Activated CD4-positive, CD25-positive, alpha-beta regulatory T cell treated with anti-CD3 and anti-CD28 coated beads, Interleukin-2, amount 50 U/mL, for 72 hours (primary cell): ENCODE results near the gene NBEA.
"Not testable (repeated sequence)": the region's sequence is repeated elsewhere in the genome, so short reads cannot be mapped to it uniquely, and the experiment has no call there.

Experiments
- DNase-seq: peaks from one replicate; pipeline ENCODE4 v3.0.0; 2021

The NBEA gene

GRCh38 chr13:35093356-35093755 is 151.3 kb downstream of the NBEA start:
- DNase-seq, result no peak

GRCh38 chr13:35106771-35107170 is 164.7 kb downstream of the NBEA start:
- not testable (repeated sequence) for DNase-seq

DNA sequence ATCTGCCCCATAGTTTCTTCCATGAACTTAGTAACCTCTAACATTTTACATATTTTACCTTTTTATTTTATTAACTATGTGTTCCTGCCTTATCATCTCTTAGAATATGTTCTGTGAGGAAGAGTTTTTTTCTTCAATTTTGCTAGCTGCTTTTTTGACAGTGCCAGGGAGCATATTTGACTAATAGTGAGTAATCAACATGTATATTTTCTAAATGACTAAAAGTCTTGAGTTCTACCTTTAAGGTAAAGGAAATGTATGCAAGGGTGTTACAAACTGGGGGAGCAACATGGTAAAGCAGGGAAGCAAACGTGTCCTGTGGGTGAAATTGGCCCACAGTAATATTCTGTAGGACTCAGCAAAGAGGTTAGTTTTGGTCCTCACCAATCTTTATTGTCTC is 165.5 kb downstream of the NBEA start:
- no peak for DNase-seq

DNA sequence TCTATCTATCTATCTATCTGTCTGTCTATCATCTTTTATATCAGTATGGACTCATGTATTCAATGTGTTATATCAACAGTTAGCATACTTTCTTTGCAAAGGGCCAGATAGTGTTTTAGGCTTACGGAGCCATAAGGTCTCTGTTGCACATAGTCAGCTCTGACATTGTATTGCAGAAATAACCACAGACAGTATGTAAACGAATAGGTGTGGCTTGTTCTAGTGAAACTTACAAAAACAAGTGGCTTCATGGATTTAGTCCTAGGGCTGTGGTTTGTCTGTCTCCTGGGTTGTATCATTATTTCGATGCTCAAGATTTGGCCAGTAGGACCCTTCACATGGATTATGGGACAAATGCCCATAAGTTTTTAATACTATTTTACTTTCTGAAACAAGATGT is 171.5 kb downstream of the NBEA start:
- DNase-seq, result not testable (repeated sequence)

- no peak for DNase-seq
Observed at GRCh38 chr13:35127466-35127865, 185.4 kb downstream of the NBEA start.

- no peak for DNase-seq
Observed at GRCh38 chr13:35129500-35129899, 187.4 kb downstream of the NBEA start.

- no peak for DNase-seq
Observed at GRCh38 chr13:35131471-35131870, 189.4 kb downstream of the NBEA start.

DNA sequence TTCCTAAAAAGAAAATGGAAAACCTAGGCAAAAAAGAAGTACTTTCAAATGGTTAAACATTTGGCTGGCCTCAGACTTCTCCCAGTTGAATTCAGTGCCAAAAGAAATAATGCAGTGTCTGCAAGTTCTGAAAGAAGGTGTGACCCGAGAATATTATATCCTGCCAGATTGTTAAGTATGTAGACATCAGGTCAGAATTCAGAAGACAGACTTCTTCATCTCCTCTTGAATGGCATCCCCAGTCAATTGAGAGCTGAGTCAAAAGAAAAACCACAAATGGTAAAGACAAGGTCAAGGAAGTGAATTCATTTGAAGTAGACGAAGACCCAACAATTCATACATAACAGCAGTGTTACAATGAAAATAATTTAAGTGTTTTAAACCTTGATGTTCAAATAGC is 194.5 kb downstream of the NBEA start:
- no peak for DNase-seq

GRCh38 chr13:35139591-35139990 is 197.5 kb downstream of the NBEA start:
- DNase-seq, result no peak

- no peak for DNase-seq
Observed at GRCh38 chr13:35140321-35140720, 198.3 kb downstream of the NBEA start.

GRCh38 chr13:35140831-35141230 is 198.8 kb downstream of the NBEA start:
- no peak for DNase-seq

- no peak for DNase-seq
Observed at GRCh38 chr13:35143123-35143522, 201.1 kb downstream of the NBEA start.

DNA sequence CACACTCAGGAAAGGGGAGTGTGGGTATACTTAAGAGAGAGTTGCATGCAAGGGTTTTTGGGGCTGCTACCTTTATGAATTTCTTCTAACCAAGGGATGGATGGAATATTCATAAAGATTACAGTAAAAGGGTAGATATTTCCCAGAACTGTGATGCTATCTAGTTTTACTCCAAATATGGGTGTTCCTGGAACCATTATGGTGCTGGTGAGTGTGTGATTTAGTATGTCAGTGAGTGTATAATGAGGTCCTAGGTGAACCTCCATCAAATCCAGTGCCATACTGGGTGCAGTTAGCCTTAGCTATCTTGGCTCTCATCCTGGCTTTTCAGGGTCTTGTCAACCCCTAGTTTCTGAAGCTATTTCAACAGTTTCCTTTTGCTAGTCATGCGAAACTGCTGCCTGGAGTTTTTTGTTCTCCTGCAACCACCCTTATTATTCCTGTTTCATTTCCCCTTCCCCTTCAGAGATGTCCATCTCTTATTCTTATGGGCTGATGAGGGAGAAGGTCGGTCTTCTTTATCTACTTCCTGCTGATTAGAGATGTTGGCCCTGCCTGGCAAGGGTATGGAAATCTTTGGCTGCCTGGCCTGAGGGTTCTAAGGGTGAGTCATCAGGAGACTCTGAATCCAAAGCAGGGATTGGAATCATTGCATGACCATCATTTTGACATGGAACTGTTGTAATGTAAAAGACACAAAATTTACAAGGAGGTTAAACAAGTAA is 202.3 kb downstream of the NBEA start:
- DNase-seq, result no peak

- no peak for DNase-seq
Observed at GRCh38 chr13:35146686-35147085, 204.6 kb downstream of the NBEA start.

DNA sequence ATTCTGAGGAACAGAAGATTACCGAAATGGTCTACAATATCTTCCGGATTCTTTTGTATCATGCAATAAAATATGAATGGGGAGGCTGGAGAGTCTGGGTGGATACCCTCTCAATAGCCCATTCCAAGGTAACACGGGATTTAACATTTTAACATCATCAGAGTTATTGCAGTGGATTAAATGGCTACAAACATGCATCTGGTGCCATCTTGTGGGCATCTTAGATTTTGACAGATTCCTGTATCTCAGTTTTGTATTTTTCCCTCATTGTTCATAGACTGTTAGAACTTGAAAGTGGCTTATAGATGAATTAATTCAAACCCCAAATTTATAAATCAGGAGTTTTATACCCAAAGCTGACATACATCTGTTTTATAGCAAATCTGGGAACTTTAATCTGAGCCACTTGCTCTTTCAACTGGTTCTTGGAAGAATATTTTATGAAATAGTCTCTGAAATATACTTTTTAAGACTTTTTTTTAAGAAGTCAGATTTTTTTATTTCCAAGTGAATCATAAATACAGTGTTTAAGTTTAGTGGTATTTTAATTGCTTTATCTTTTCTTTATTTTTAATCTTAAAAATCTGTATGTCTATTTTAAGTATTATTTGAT is 215.2 kb downstream of the NBEA start:
- DNase-seq, result no peak

- no peak for DNase-seq
Observed at GRCh38 chr13:35159041-35159440, 217.0 kb downstream of the NBEA start.

DNA sequence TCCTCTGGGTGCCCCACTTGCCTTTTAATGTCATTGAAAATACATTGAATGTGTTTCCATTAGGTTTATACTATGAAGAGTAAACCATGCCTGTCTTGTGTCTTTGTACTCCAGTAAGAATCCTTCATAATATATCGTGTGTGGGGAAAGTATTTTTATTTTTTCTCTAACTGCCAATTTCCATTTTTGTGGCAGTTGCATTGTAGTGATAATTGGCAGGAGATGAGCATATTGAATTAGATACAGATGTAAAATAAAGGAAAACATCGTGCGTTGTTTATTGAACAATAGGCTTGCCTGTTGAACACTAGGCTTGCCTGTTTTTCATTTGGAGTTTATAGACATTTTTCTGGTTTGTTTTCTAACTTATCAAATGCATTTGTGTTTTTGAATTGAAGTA is 218.8 kb downstream of the NBEA start:
- DNase-seq, result no peak

DNA sequence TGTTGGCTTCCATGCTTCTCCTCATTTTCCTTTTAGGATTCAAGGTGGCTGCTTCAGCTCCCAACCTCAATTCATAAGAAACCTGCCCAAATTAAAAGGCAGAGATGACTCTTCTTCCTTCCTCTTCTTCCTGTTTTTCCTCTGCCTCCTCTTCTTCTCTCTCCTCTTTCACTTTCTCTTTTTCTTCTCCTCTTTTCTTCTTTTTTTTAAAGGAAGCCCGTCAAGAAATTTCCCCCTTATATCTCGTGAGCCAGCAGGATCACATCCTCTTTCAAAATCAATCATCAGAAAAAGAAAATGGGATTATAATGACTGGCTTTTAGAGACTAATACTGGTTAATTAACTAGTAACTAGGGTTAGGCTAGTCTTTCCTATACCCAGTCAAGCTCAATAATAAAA is 220.3 kb downstream of the NBEA start:
- no peak for DNase-seq

DNA sequence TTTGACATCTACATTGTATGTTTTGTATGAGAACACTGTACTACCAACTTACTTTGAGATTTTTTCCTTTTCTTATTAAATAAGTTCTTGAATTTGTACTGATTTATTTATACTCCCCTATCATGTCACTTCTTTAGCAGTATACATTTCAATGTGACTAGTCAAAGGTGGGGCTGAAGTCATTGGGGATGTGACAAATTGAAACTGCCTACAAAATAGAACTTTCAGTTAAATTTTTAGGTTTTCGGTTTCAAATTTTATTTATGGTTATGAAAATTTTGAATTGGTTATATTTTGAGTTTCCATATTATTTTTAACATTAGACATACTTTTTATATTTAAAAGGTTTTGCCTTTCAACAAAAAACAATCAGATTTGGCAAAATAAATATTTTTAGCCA is 221.6 kb downstream of the NBEA start:
- DNase-seq, result no peak

GRCh38 chr13:35164324-35164932 is 222.4 kb downstream of the NBEA start:
- no peak for DNase-seq

DNA sequence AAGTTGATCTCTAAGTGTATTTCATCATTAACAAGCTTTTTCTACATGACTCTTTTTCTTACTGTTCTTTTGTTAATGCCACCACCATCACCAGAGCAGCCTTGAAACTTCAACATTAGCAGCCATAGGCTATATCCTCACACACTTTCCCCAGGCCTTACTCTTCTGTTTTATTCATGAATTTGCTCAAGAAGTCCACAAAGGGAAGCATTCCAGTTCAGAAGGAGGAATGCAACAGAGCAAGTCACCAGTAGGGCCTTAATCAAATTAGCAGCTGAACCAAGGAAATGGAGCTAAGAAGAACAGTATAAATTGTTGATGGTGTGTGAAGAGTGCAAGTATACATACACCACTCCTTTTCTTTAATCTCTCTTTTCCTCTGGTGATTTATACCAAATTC is 223.1 kb downstream of the NBEA start:
- DNase-seq, result no peak

- no peak for DNase-seq
Observed at GRCh38 chr13:35179494-35179893, 237.4 kb downstream of the NBEA start.

GRCh38 chr13:35179920-35180663 is 238.0 kb downstream of the NBEA start:
- DNase-seq, result no peak

- no peak for DNase-seq
Observed at GRCh38 chr13:35190241-35190640, 248.2 kb downstream of the NBEA start.
